KOPT-K1 (cell line): ENCODE data around the gene MANF.

Experiments used
- H3K27ac ChIP-seq: fragments of 200-600 bp; sonication (generic); 2 replicates; pipeline ENCODE4 v1.5.1; 2016; ENCODE audit warnings: antibody characterized with exemption, mild to moderate bottlenecking, low read depth, low read length; ENCODE audit not compliant: poor library complexity, severe bottlenecking
- H3K36me3 ChIP-seq: fragments of 200-600 bp; sonication (generic); 2 replicates; pipeline ENCODE4 v1.5.1; 2017; ENCODE audit warnings: antibody characterized with exemption, mild to moderate bottlenecking, low read length, moderate library complexity; ENCODE audit not compliant: insufficient read depth
- H3K9me3 ChIP-seq: fragments of 200-600 bp; sonication (generic); 2 replicates; pipeline ENCODE4 v1.5.1; 2017; ENCODE audit warnings: antibody characterized with exemption, low read length, mild to moderate bottlenecking; ENCODE audit not compliant: insufficient read depth, poor library complexity, severe bottlenecking

MANF gene

GRCh38 chr3:51426921-51427320 lies 41.8 kb downstream of the MANF start:
- no peak overlapping the region for H3K27ac ChIP-seq
- no peaks in the 10 kb centered on the region for H3K9me3 ChIP-seq
- H3K36me3 ChIP-seq: peaks cover 94% of the 10 kb centered on the region

GRCh38 chr3:51429138-51429537 lies 44.0 kb downstream of the MANF start:
- Histone ChIP-seq H3K9me3 (no peaks in the 10 kb centered on the region), H3K27ac (no peak overlapping the region), H3K36me3 (peaks cover 97% of the 10 kb centered on the region)

GRCh38 chr3:51434110-51434509 lies 49.0 kb downstream of the MANF start:
- peaks cover 92% of the 10 kb centered on the region for H3K36me3 ChIP-seq
- H3K27ac ChIP-seq: no peak overlapping the region
- no peaks in the 10 kb centered on the region for H3K9me3 ChIP-seq

DNA sequence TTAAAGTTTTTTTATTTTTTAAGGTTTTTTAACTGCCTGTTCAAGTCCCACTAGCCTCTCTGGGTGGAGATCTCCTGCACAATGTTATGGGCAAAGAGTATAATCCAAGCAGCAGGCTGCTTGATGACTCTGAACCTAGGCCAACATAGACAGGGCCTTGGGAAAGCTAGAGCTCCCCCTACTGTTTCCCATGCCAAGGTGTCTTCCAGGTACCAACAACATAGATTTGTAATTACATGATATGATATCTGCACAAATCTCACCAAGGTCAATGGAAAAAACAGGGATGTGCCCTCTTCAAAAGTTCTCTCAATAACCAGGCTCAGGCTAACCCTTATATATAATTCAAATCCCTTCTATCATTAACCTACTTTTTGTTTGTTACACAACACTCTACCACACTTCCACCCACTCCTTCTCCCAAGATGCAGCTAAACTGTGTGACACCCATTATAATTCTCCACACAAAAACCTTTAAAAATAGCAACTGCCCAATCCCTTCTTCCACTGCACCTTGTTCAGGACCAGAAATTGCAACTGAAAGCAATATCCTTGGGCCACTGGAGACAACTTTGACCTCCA lies 49.7 kb downstream of the MANF start:
- Histone ChIP-seq H3K9me3 (no peaks in the 10 kb centered on the region), H3K36me3 (peaks cover 92% of the 10 kb centered on the region), H3K27ac (no peak overlapping the region)

DNA sequence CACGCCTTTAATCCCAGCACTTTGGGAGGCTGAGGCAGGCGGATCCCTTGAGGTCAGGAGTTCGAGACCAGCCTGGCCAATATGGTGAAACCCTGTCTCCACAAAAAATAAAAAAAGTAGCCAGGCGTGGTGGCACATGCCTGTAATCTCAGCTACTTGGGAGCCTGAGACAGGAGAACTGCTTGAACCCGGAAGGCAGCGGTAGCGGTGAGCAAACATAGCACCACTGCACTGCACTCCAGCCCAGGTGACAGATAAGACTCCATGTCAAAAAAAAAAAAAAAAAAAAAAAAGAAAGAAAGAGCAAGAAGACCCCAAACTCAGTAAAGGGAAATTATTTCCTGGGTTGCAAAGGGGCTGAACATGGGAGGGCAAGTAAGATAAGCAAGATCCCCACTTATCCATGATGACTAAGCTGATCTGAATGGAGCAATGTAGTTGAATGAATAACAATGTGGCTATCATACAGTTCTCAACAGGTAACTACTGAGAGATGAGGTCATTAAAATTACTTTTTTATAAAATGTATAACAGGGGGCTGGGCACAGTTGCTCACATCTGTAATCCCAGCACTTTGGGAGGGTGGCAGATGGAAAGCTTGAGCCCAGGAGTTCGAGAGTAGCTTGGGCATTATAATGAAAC lies 52.0 kb downstream of the MANF start:
- Histone ChIP-seq H3K9me3 (no peaks in the 10 kb centered on the region), H3K27ac (no peak overlapping the region), H3K36me3 (peaks cover 94% of the 10 kb centered on the region)
